AG10803 (cell line): ENCODE data around the gene XIAP.
"Not testable (repeated sequence)": the region's sequence is repeated elsewhere in the genome, so short reads cannot be mapped to it uniquely, and the experiment has no call there.

ENCODE experiments used
- DNase-seq: peaks from one replicate; pipeline ENCODE4 v3.0.0; 2010; ENCODE audit warnings: low read depth
- H3K4me3 ChIP-seq: 2 replicates; pipeline ENCODE4 v1.5.1; 2011; ENCODE audit warnings: mild to moderate bottlenecking, low read length, control low read depth
- TF ChIP-seq, protein P1 (sequence below): conservative IDR thresholded peaks from 2 replicates; pipeline ENCODE4 v1.5.1; 2011; ENCODE audit warnings: mild to moderate bottlenecking, low read length, control low read depth, inconsistent platforms

XIAP gene

DNA sequence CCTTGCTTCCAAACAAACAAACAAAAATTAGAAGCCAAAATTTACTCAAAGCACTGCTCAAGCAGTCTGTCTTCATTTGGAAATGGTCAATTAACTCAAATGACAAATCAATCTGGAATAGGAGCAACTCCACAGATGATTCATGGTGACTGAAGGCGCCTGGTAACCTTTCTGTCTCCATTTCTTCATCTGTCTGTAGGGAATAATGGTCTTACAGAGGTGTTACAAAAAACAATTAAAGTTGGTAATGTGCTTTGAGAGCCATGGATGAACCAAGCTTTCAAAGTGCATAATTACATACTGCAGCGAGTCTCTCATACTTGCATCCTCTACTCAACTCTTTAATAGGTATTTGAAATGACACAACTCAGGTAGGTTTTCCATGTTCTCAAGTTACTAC is 63.4 kb downstream of the XIAP start:
- TF ChIP-seq, protein P1, sequence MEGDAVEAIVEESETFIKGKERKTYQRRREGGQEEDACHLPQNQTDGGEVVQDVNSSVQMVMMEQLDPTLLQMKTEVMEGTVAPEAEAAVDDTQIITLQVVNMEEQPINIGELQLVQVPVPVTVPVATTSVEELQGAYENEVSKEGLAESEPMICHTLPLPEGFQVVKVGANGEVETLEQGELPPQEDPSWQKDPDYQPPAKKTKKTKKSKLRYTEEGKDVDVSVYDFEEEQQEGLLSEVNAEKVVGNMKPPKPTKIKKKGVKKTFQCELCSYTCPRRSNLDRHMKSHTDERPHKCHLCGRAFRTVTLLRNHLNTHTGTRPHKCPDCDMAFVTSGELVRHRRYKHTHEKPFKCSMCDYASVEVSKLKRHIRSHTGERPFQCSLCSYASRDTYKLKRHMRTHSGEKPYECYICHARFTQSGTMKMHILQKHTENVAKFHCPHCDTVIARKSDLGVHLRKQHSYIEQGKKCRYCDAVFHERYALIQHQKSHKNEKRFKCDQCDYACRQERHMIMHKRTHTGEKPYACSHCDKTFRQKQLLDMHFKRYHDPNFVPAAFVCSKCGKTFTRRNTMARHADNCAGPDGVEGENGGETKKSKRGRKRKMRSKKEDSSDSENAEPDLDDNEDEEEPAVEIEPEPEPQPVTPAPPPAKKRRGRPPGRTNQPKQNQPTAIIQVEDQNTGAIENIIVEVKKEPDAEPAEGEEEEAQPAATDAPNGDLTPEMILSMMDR, result no peak
- DNase-seq, result no peak

DNA sequence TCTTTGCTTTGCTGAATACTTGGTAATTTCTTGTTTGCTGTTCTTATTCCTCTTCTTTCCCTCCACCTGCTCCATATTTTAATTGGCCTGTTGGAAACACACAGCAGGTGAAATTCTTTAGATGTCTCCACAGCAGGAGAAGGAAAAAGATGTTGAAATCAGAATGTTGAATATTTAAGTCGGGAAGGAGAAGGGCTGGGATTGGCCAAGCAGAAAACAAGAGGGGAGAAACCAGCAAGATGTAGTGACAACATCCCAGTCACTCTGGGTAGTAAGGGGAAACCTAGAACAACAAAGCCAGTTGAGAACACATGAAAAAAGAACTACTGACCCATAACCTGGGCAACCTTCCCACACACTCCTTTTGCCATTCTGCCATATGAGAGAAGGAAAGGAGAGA is 64.3 kb downstream of the XIAP start:
- no peak overlapping the region for H3K4me3 ChIP-seq
- TF ChIP-seq, protein P1, result no peak
- no peak for DNase-seq

More for the DNA sequence above, 63.4 kb downstream of the XIAP start:
- no peak overlapping the region for H3K4me3 ChIP-seq

DNA sequence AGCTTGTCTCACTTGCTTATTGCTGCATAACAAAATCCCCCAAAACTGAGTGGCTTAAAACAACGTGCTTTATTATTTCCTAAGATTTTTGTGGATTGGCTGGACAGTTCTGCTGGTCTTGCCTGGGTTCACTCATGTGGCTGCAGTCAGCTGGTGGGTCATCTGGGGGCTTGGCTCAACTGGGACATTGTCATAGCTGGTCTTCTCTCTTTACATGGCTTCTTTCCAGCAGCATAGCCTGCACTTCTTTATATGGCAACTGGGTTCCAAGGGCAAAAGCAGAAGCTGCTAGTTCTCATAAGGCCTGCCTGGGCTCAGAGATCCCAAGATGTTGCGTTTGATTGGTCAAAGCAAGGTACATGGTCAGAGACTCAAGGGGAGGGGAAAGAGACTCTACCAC is 68.0 kb downstream of the XIAP start:
- TF ChIP-seq, protein P1, result no peak
- DNase-seq, result no peak

DNA sequence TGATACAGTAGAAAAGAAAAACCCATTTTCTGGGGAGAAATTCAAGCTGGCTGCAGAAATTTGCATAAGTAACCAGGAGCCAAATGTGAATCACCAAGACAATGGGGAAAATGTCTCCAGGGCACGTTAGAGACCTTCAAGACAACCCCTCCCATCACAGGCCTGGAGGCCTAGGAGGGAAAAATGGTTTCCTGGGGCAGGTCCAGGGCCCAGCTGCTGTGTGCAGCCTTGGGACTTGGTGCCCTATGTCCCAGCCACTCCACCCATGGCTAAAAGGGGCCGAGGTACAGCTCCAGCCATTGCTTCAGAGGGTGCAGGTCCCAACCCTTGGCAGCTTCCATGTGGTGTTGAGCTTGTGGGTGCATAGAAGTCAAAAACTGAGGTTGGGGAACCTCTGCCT is 72.2 kb downstream of the XIAP start:
- not testable (repeated sequence) for DNase-seq

More for the DNA sequence above, 68.0 kb downstream of the XIAP start:
- H3K4me3 ChIP-seq, result no peak overlapping the region

DNA sequence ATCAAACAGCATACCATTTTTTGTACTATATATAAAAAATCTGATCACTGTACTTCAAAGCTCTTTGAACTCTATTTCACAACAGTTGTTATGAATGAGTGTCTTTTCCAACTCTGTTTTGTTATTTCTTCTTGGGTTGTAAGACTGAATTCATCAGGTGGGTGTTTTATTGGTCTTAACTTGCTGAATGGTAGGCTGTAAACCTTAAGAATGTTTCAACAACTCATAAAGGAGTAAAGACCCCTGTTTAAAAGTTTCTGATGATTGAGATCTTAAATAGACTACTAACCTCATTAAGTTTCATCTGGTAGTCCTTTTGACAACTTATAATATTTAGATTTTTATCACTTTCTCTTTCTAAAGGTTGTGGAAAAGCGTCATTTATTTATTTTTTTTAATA is 83.2 kb downstream of the XIAP start:
- no peak for DNase-seq
- TF ChIP-seq, protein P1, result no peak
- H3K4me3 ChIP-seq, result no peak overlapping the region

More for the DNA sequence above, 72.2 kb downstream of the XIAP start:
- not testable (repeated sequence) for H3K4me3 ChIP-seq

DNA sequence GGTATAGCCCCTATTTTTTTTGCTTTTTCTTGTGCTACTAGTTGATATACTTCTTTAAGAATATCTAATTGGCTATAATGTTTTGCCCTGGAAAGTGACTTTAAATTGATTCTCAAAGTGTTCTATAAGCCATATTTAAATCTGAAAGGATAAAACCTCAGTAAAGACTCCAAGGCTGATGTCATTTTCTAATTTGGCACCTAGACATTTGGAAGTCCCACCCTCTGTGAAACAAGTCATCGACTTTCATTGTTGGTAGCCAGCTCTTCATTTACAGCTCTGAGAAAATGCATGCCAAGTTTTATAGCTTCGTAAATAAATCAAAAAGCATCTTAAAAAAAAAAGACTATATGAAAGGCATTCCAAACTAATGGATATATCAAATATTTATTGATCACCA is 83.6 kb downstream of the XIAP start:
- TF ChIP-seq, protein P1, result no peak
- DNase-seq, result no peak
- no peak overlapping the region for H3K4me3 ChIP-seq

DNA sequence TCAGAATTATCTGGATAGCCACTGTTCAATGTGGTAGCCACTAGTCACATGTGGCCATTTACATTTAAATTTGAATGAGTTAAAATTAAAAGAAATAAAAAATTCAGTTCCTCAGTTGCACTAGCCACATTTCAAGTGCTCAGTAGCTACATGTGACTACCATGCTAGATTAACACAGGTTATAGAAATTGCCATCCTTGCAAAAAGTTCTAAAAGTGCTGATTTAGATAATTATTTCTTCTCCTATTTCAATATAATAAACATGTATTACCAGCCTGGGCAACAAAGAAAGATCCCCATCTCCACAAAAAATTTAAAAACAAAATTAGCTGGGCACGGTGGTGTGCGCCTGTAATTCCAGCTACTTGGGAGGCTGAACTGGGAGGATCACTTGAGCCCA is 90.0 kb downstream of the XIAP start:
- H3K4me3 ChIP-seq, result no peak overlapping the region
- DNase-seq, result no peak
- TF ChIP-seq, protein P1, result no peak
